HepG2 (cell line): ENCODE results near the gene MRFAP1L1. TPM values are rescaled to one million over a fixed set of nuclear protein-coding genes. Genes with fewer than 3 reads are reported as not detected.

Experiments used
- ATF7-NPFF ChIP-seq: sonication (generic); formaldehyde crosslinking; IDR thresholded peaks from 2 replicates; pipeline ENCODE4 v1.8.1; 2023; ENCODE audit warnings: mild to moderate bottlenecking, low read depth, missing genetic modification reagents, moderate library complexity
- CEBPZ ChIP-seq: IDR thresholded peaks from 2 replicates; pipeline ENCODE4 v1.6.1; 2012; ENCODE audit warnings: low read length, improper control_type of control experiment
- CREBL2 ChIP-seq: sonication (generic); formaldehyde crosslinking; IDR thresholded peaks from 2 replicates; pipeline ENCODE4 v1.8.1; 2023; ENCODE audit warnings: missing genetic modification reagents, mild to moderate bottlenecking, borderline replicate concordance
- ETV5 ChIP-seq: IDR thresholded peaks from 2 replicates; pipeline ENCODE4 v1.6.1; 2018; ENCODE audit warnings: missing biosample characterization, missing genetic modification reagents, inconsistent platforms, borderline replicate concordance
- HHEX ChIP-seq: IDR thresholded peaks from 2 replicates; pipeline ENCODE4 v1.6.1; 2016; ENCODE audit warnings: control low read depth
- KLF16 ChIP-seq, 2 experiments: sonication (generic) in 1 of 2; formaldehyde crosslinking in 1 of 2; IDR thresholded peaks; 2 replicates each; pipeline versions ENCODE4 v1.6.1 to v1.8.0; 2016 to 2023; ENCODE audit warnings: missing genetic modification reagents in 2 of 2, missing compliant biosample characterization in 1 of 2
- MTF1 ChIP-seq: sonication (generic); formaldehyde crosslinking; IDR thresholded peaks from 2 replicates; pipeline ENCODE4 v1.5.0; 2020; ENCODE audit warnings: missing genetic modification reagents
- POLR2AphosphoS5 ChIP-seq: IDR thresholded peaks from 2 replicates; pipeline ENCODE4 v1.6.1; 2012; ENCODE audit warnings: low read depth, low read length
- SALL2 ChIP-seq: sonication (generic); formaldehyde crosslinking; IDR thresholded peaks from 2 replicates; pipeline ENCODE4 v1.8.1; 2023; ENCODE audit warnings: mild to moderate bottlenecking, missing genetic modification reagents, inconsistent platforms
- TBX2 ChIP-seq: sonication (generic); formaldehyde crosslinking; IDR thresholded peaks from 2 replicates; pipeline ENCODE4 v1.5.0; 2020; ENCODE audit warnings: missing genetic modification reagents, mild to moderate bottlenecking, borderline replicate concordance
- TFDP1 ChIP-seq: IDR thresholded peaks from 2 replicates; pipeline ENCODE4 v1.6.1; 2016; ENCODE audit warnings: missing compliant biosample characterization, missing genetic modification reagents, borderline replicate concordance
- ZBTB21 ChIP-seq: sonication (generic); formaldehyde crosslinking; IDR thresholded peaks from 2 replicates; pipeline ENCODE4 v1.4.0; 2020; ENCODE audit warnings: missing genetic modification reagents
- ZEB1 ChIP-seq: IDR thresholded peaks from 2 replicates; pipeline ENCODE4 v1.6.1; 2012; ENCODE audit warnings: mild to moderate bottlenecking, low read depth, inconsistent platforms; ENCODE audit not compliant: insufficient replicate concordance
- ZKSCAN1 ChIP-seq: fragments of 150-350 bp; IDR thresholded peaks from 2 replicates; pipeline ENCODE4 v1.6.1; 2014; ENCODE audit warnings: low read length
- ZNF350 ChIP-seq: sonication (generic); formaldehyde crosslinking; IDR thresholded peaks from 2 replicates; pipeline ENCODE4 v1.4.0; 2020; ENCODE audit warnings: mild to moderate bottlenecking, low read depth, missing genetic modification reagents, borderline replicate concordance
- ZNF605 ChIP-seq: sonication (generic); formaldehyde crosslinking; IDR thresholded peaks from 2 replicates; pipeline ENCODE4 v1.8.0; 2022; ENCODE audit warnings: mild to moderate bottlenecking, missing genetic modification reagents
- ZNF703 ChIP-seq: sonication (generic); formaldehyde crosslinking; IDR thresholded peaks from 2 replicates; pipeline ENCODE4 v1.5.1; 2020; ENCODE audit warnings: missing genetic modification reagents, mild to moderate bottlenecking, moderate library complexity, borderline replicate concordance
- polyA plus RNA-seq, 8 experiments: library from polyadenylated mRNA; depleted of rRNA in 3 of 8; stranded (reverse) in 7 of 8; unstranded in 1 of 8; fragments of >200 nt; fragmentation: Illumina TruSeq in 4 of 8; extraction: Trizol in 4 of 8; gene quantifications; 2 replicates each; pipeline versions ENCODE4 v1.2.1 to v1.2.3, GENCODE V29; 2011 to 2016; ENCODE audit warnings: low read depth in 4 of 8, missing spikeins in 1 of 8, mixed read lengths in 1 of 8; ENCODE audit not compliant: insufficient read depth in 1 of 8
- total RNA-seq, 5 experiments: library from RNA; depleted of rRNA; stranded (reverse); fragments of >200 nt; fragmentation: Illumina TruSeq; extraction: Trizol; gene quantifications; 2 replicates each; pipeline ENCODE4 v1.2.3, GENCODE V29; 2016; ENCODE audit warnings: low read depth in 1 of 5
- TF ChIP-seq, protein P1 (sequence below): sonication (generic); formaldehyde crosslinking; IDR thresholded peaks from 2 replicates; pipeline ENCODE4 v1.4.0; 2020; ENCODE audit warnings: mild to moderate bottlenecking, missing genetic modification reagents

MRFAP1L1 gene
- total and polyA plus RNA-seq, 2 of the 13 experiments (the other 11 are each of a cell fraction or from before 2014, with no cell fraction given) = 44.8 to 76.6 TPM

DNA sequence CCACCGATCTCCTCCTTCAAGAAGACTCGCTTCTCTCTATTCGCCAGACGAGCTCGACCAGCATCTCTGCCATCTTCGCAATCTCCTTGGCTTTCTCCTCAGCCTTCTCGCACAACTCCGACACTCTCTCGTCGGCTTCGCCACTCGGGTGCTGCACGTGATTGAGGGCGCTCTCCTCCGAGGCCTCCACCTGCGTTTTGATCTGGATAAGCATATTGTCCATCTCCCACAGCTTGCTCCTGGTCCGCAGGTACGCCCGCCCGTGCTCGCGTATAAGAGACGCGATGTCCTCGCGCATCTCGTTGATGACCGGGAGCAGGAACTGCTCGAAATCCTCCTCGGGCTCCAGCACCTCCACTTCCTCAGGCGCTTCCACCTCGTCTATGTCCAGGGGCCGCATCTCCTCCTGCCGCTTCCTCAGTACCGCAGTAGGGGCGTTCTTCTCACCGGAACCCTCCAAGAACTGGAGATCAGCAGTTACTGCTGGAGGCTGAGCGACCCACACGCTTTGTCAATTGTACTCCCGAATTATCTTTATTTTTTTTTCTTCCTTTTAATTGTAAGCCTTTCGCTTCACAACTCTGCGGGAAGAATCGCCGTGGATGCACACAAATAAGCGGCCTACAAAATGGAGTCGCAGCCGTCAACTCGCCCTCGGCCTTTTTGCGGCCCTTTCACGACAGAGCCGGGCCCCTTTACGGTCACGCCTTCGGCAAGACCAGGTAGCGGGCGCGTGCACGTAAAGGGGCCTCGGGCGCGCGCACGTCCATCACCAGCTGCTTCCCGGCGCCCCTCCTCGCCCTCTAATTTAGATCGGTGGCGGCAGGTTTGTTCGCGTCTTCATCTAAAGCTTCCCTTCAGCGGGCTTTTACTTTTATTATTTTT lies at the start of gene MRFAP1L1 (continued):
- TF ChIP-seq CREBL2 (CRISPR knock-in tag) = 0 out of 2 replicates have a peak, but pooled peaks have one; percentile 17
- no peak for TF ChIP-seq CEBPZ
- TF ChIP-seq ZNF703 = peak; percentile 93
- TF ChIP-seq ZNF605 (CRISPR knock-in tag) = peak; percentile 75; the same call in 1 of the 2 replicates
- peak; percentile 93 for TF ChIP-seq POLR2AphosphoS5
- TF ChIP-seq ZBTB21 (CRISPR knock-in tag) = 0 out of 2 replicates have a peak, but pooled peaks have one; percentile 12
- no peak for TF ChIP-seq HHEX (CRISPR knock-in tag)
- TF ChIP-seq ATF7-NPFF = 0 out of 2 replicates have a peak, but pooled peaks have one; percentile 32
- TF ChIP-seq SALL2 (CRISPR knock-in tag) = no peak
- no peak for TF ChIP-seq ZKSCAN1
- 0 out of 2 replicates have a peak, but pooled peaks have one; percentile 32 for TF ChIP-seq ETV5 (CRISPR knock-in tag)
- no peak for TF ChIP-seq MTF1 (CRISPR knock-in tag)
- peak; percentile 67; the same call in 1 of the 2 replicates for TF ChIP-seq TFDP1 (CRISPR knock-in tag)
- peak in 1 of 2 experiments; percentile 22; a peak in 1 of 4 replicates for TF ChIP-seq KLF16 (CRISPR knock-in tag; IDR thresholded peaks at IDR 0.05)
- peak; percentile 62; the same call in 1 of the 2 replicates for TF ChIP-seq TBX2 (CRISPR knock-in tag)
- TF ChIP-seq ZNF350 (CRISPR knock-in tag) = peak; percentile 69; the same call in 1 of the 2 replicates
- TF ChIP-seq, protein P1, sequence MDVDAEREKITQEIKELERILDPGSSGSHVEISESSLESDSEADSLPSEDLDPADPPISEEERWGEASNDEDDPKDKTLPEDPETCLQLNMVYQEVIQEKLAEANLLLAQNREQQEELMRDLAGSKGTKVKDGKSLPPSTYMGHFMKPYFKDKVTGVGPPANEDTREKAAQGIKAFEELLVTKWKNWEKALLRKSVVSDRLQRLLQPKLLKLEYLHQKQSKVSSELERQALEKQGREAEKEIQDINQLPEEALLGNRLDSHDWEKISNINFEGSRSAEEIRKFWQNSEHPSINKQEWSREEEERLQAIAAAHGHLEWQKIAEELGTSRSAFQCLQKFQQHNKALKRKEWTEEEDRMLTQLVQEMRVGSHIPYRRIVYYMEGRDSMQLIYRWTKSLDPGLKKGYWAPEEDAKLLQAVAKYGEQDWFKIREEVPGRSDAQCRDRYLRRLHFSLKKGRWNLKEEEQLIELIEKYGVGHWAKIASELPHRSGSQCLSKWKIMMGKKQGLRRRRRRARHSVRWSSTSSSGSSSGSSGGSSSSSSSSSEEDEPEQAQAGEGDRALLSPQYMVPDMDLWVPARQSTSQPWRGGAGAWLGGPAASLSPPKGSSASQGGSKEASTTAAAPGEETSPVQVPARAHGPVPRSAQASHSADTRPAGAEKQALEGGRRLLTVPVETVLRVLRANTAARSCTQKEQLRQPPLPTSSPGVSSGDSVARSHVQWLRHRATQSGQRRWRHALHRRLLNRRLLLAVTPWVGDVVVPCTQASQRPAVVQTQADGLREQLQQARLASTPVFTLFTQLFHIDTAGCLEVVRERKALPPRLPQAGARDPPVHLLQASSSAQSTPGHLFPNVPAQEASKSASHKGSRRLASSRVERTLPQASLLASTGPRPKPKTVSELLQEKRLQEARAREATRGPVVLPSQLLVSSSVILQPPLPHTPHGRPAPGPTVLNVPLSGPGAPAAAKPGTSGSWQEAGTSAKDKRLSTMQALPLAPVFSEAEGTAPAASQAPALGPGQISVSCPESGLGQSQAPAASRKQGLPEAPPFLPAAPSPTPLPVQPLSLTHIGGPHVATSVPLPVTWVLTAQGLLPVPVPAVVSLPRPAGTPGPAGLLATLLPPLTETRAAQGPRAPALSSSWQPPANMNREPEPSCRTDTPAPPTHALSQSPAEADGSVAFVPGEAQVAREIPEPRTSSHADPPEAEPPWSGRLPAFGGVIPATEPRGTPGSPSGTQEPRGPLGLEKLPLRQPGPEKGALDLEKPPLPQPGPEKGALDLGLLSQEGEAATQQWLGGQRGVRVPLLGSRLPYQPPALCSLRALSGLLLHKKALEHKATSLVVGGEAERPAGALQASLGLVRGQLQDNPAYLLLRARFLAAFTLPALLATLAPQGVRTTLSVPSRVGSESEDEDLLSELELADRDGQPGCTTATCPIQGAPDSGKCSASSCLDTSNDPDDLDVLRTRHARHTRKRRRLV (CRISPR knock-in tag) = no peak
- TF ChIP-seq ZEB1 = peak; percentile 11
